Middle frontal gyrus (tissue), 1 donor: ENCODE measurements around the gene THUMPD3.

ENCODE experiments used
- DNase-seq: peaks from one replicate; pipeline ENCODE4 v3.0.0-alpha.2; 2015; ENCODE audit warnings: low spot score; ENCODE audit errors: extremely low spot score

THUMPD3 gene

GRCh38 chr3:9396632-9397331, 33.9 kb downstream of the THUMPD3 start:
- peak; percentile 94 for DNase-seq

- peak; percentile 91 for DNase-seq
Measured at GRCh38 chr3:9397332-9397905, 34.6 kb downstream of the THUMPD3 start, which contains the start of gene SETD5. TSS of gene SETD5 (plus strand) at chr3:9397615. CDS start at chr3:9428939, 31,324 bp downstream.

GRCh38 chr3:9397906-9398699, 35.2 kb downstream of the THUMPD3 start:
- no peak for DNase-seq

- no peak for DNase-seq
Measured at GRCh38 chr3:9398700-9399336, 36.0 kb downstream of the THUMPD3 start.

- no peak for DNase-seq
Measured at GRCh38 chr3:9399337-9399703, 36.5 kb downstream of the THUMPD3 start.

- DNase-seq: no peak
Measured at GRCh38 chr3:9399746-9400145, 36.9 kb downstream of the THUMPD3 start.

GRCh38 chr3:9400616-9401015, 37.8 kb downstream of the THUMPD3 start:
- DNase-seq: no peak

- no peak for DNase-seq
Measured at GRCh38 chr3:9401986-9402385, 39.1 kb downstream of the THUMPD3 start.

- no peak for DNase-seq
Measured at GRCh38 chr3:9402410-9403228, 39.8 kb downstream of the THUMPD3 start.

- DNase-seq: no peak
Measured at GRCh38 chr3:9403463-9403862, 40.6 kb downstream of the THUMPD3 start.

GRCh38 chr3:9404680-9405079, 41.8 kb downstream of the THUMPD3 start:
- no peak for DNase-seq

- DNase-seq: no peak
Measured at GRCh38 chr3:9405756-9406155, 42.9 kb downstream of the THUMPD3 start.

GRCh38 chr3:9406856-9407626, 44.2 kb downstream of the THUMPD3 start:
- DNase-seq: no peak

- DNase-seq: no peak
Measured at GRCh38 chr3:9408061-9408460, 45.2 kb downstream of the THUMPD3 start.

GRCh38 chr3:9408546-9408945, 45.7 kb downstream of the THUMPD3 start:
- no peak for DNase-seq

GRCh38 chr3:9409981-9410854, 47.4 kb downstream of the THUMPD3 start:
- no peak for DNase-seq

- no peak for DNase-seq
Measured at GRCh38 chr3:9411302-9411701, 48.4 kb downstream of the THUMPD3 start.

- no peak for DNase-seq
Measured at GRCh38 chr3:9412293-9412692, 49.4 kb downstream of the THUMPD3 start.

- no peak for DNase-seq
Measured at GRCh38 chr3:9414826-9415225, 52.0 kb downstream of the THUMPD3 start.
